ENCODE results near the gene RELL1.

DNA sequence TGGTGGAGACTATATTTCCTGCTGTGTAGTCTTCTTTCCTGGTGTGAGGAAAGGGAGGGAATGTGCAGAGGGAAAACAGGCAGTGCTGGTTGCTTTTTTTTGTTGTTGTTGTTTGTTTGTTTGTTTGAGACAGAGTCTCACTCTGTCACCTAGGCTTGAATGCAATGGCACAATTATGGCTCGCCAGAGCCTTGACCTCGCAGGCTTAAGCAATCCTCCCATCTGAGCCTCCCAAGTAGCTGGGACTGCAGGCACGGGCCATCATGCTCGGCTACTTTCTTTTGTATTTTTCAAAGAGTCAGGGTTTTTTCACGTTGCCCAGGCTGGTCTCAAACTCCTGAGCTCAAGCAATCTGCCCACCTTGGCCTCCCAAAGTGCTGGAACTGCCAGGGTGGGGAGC lies 82.5 kb downstream of the RELL1 start:
- TF ChIP-seq, protein P1, sequence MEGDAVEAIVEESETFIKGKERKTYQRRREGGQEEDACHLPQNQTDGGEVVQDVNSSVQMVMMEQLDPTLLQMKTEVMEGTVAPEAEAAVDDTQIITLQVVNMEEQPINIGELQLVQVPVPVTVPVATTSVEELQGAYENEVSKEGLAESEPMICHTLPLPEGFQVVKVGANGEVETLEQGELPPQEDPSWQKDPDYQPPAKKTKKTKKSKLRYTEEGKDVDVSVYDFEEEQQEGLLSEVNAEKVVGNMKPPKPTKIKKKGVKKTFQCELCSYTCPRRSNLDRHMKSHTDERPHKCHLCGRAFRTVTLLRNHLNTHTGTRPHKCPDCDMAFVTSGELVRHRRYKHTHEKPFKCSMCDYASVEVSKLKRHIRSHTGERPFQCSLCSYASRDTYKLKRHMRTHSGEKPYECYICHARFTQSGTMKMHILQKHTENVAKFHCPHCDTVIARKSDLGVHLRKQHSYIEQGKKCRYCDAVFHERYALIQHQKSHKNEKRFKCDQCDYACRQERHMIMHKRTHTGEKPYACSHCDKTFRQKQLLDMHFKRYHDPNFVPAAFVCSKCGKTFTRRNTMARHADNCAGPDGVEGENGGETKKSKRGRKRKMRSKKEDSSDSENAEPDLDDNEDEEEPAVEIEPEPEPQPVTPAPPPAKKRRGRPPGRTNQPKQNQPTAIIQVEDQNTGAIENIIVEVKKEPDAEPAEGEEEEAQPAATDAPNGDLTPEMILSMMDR (IDR thresholded peaks at IDR 0.05), result no peak
- no peak for TF ChIP-seq POLR2A (IDR thresholded peaks at IDR 0.05)
